Breast epithelium (tissue), 4 donors: ENCODE measurements around the gene YDJC. TPM values are rescaled to one million over a fixed set of nuclear protein-coding genes. Genes with fewer than 3 reads are reported as not detected.
A peak's percentile ranks its signal among the peaks of the same experiment; 100 is the strongest.
"Not testable (repeated sequence)": the region's sequence is repeated elsewhere in the genome, so short reads cannot be mapped to it uniquely, and the experiment has no call there.

ENCODE experiments used
- DNase-seq, 2 donors: peaks; one replicate each; pipeline ENCODE4 v3.0.0-alpha.2; 2019; ENCODE audit warnings: low spot score in 2 of 2
- H3K27ac ChIP-seq, 2 donors: fragments of 200-600 bp; sonication (generic) in 1 of 2; one replicate each; pipeline ENCODE4 v1.5.1; 2016 to 2019; ENCODE audit warnings: mild to moderate bottlenecking in 1 of 2
- H3K27me3 ChIP-seq, 2 donors: fragments of 200-600 bp; sonication (generic) in 1 of 2; one replicate each; pipeline versions ENCODE4 v1.5.1 to v1.6.0; 2017 to 2019; ENCODE audit warnings: control low read depth in 1 of 2, mild to moderate bottlenecking in 1 of 2
- H3K36me3 ChIP-seq: fragments of 200-600 bp; one replicate; pipeline ENCODE4 v1.5.1; 2019
- H3K4me1 ChIP-seq, 2 donors: fragments of 200-600 bp; sonication (generic); one replicate each; pipeline ENCODE4 v1.5.1; 2016 to 2019; ENCODE audit warnings: control low read depth in 1 of 2
- H3K4me3 ChIP-seq, 3 donors: fragments of 200-600 bp; sonication (generic); 1 replicate in 2 of 3; 2 replicates in 1 of 3; pipeline ENCODE4 v1.5.1; 2016 to 2019; ENCODE audit warnings: mild to moderate bottlenecking in 3 of 3, moderate library complexity in 2 of 3
- H3K9me3 ChIP-seq, 2 donors: fragments of 200-600 bp; sonication (generic) in 1 of 2; one replicate each; pipeline ENCODE4 v1.5.1; 2016 to 2019; ENCODE audit warnings: control low read depth in 1 of 2
- POLR2A ChIP-seq: fragments of 450-650 bp; IDR thresholded peaks from one replicate; pipeline ENCODE4 v1.6.1; 2016; ENCODE audit warnings: antibody characterized with exemption, mild to moderate bottlenecking, moderate library complexity
- POLR2AphosphoS5 ChIP-seq, 3 donors: sonication (generic); formaldehyde crosslinking; IDR thresholded peaks; one replicate each; pipeline ENCODE4 v1.6.1; 2017; ENCODE audit warnings: antibody characterized with exemption in 3 of 3
- intact Hi-C: fragments of 100-400 bp; cut with DNase I; formaldehyde crosslinking; loops from one replicate; pipeline ENCODE4 v1.15.1; 2023; ENCODE audit warnings: low total_unique reads
- total RNA-seq, 3 donors: library from RNA; depleted of rRNA; stranded (reverse); fragments of >200 nt; gene quantifications; one replicate each; pipeline ENCODE4 v1.1.0, GENCODE V29; 2016
- TF ChIP-seq, protein P1 (sequence below), 3 donors: fragments of 450-650 bp; IDR thresholded peaks; one replicate each; pipeline ENCODE4 v1.5.1; 2016 to 2017; ENCODE audit warnings: antibody characterized with exemption in 3 of 3, mild to moderate bottlenecking in 3 of 3, moderate library complexity in 3 of 3

Gene YDJC
- total RNA-seq, 3 donors from 2014 or later: 15.4 to 33.2 (median 28.2) TPM

DNA sequence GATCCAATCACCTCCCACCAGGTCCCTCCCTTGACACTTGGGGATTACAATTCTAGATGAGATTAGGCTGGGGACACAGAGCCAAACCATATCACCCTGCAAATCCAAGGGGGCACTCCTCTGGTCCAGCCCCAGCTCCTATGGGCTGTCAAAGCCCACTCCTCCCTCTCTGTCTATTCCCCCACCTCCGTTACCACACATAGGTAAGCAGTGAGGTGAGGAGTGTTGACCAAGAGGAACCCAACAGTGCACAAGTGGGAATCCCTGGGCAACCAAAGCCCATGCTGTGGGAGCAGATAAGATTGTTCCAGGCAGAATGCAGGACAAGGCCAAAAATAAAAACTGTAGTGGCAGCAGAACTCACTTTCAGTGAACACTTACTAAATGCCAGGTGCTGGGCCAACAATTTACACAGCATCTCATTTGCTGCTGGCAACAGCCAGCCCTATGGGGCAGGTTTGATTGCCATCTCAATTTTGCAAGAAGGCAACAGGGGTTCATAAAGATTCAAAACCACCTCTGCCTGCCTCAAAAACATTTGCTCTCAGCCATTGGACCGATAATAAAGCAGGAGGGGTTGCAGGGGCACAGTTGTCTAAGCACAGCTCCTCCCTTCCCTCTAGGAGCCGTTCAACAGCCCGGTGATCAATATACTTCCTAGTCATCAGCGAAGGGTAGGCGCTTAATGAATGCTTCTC is 21.1 kb upstream of the YDJC start:
- DNase-seq: no peak
- TF ChIP-seq POLR2A (no peak), POLR2AphosphoS5 (IDR thresholded peaks at IDR 0.05) (no peak)
- TF ChIP-seq, protein P1, sequence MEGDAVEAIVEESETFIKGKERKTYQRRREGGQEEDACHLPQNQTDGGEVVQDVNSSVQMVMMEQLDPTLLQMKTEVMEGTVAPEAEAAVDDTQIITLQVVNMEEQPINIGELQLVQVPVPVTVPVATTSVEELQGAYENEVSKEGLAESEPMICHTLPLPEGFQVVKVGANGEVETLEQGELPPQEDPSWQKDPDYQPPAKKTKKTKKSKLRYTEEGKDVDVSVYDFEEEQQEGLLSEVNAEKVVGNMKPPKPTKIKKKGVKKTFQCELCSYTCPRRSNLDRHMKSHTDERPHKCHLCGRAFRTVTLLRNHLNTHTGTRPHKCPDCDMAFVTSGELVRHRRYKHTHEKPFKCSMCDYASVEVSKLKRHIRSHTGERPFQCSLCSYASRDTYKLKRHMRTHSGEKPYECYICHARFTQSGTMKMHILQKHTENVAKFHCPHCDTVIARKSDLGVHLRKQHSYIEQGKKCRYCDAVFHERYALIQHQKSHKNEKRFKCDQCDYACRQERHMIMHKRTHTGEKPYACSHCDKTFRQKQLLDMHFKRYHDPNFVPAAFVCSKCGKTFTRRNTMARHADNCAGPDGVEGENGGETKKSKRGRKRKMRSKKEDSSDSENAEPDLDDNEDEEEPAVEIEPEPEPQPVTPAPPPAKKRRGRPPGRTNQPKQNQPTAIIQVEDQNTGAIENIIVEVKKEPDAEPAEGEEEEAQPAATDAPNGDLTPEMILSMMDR (IDR thresholded peaks at IDR 0.05): no peak
- Histone ChIP-seq H3K27me3 (no peaks in the 10 kb centered on the region), H3K27ac (no peak overlapping the region), H3K4me3 (peak overlapping the region; percentile 50 to 91 (median 58)), H3K36me3 (no peaks in the 10 kb centered on the region), H3K9me3 (no peaks in the 10 kb centered on the region), H3K4me1 (peaks cover 0 to 7% of the 10 kb centered on the region in 2 donors)
- intact Hi-C loops: no loop called here

DNA sequence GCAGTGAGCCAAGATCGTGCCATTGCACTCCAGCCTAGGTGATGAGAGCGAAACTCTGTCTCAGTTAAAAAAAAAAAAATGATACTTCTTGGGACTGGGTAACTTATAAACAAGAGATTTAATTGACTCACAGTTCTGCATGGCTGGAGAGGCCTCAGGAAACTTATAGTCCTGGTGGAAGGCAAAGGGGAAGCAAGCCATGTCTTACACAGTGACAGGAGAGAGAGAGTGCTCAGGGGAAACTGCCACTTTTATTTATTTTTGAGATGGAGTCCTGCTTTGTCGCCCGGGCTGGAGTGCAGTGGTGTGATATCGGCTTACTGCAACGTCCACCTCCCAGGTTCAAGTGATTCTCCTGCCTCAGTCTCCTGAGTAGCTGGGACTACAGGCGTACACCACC is 20.5 kb upstream of the YDJC start:
- Histone ChIP-seq H3K27me3 (no peaks in the 10 kb centered on the region), H3K9me3 (no peaks in the 10 kb centered on the region), H3K36me3 (no peaks in the 10 kb centered on the region), H3K4me3 (no peak overlapping the region), H3K27ac (no peak overlapping the region), H3K4me1 (peaks cover 0 to 7% of the 10 kb centered on the region in 2 donors)
- intact Hi-C loops: no loop called here
- no peak for DNase-seq
- no peak for TF ChIP-seq POLR2A
- TF ChIP-seq POLR2AphosphoS5 (IDR thresholded peaks at IDR 0.05): no peak
- TF ChIP-seq, protein P1 (IDR thresholded peaks at IDR 0.05): no peak

DNA sequence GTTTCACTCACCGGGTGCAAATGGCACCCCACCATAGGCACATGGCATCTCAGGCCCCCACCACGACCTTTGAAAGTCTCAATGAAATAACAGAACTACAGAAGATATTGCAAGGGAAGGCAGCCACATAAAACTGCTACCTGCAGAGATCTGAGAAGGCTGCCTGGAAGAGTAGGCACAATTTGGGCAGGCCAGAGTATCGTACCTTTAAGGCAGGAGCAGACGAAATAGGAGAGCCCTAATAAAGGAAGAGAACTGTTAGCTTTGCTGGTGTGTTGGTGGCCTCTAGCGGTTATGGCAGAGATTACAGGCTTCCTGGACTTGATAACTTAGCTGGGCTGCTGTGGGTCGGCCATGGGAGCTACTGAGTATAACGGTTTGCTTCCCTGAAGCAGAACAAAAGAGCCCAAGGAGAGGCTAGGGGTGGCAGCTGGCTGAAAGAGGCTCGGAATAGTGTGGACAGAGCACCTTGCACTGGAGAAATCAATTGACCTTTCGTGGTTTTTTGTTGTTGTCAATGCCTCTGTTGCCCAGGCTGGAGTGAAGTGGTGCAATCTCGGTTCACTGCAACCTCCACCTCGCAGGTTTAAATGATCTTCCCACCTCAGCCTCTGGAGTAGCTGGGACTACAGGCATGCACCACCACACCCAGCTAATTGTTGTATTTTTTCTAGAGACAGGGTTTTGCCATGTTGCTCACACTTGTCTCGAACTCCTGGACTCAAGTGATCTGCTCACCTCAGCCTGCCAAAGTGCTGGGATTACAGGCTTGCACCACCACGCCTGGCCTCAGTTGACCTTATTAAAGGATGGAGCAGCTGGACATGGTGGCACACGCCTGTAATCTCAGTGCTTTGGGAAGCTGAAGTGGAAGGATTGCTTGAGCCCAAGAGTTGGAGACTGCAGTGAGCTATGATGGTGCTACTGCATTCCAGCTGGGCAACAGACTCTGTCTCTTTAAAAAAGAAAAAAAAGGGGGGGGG is 17.1 kb upstream of the YDJC start:
- H3K27ac ChIP-seq: no peak overlapping the region
- intact Hi-C loops: no loop called here
- H3K36me3 ChIP-seq: no peaks in the 10 kb centered on the region
- TF ChIP-seq, protein P1 (IDR thresholded peaks at IDR 0.05): peak; percentile 56 to 87 (median 87)
- no peak for TF ChIP-seq POLR2A
- H3K9me3 ChIP-seq: no peaks in the 10 kb centered on the region
- DNase-seq: peak; percentile 69 to 73
- peaks cover 0 to 11% of the 10 kb centered on the region in 2 donors for H3K4me1 ChIP-seq
- H3K27me3 ChIP-seq: no peaks in the 10 kb centered on the region
- no peak overlapping the region for H3K4me3 ChIP-seq

DNA sequence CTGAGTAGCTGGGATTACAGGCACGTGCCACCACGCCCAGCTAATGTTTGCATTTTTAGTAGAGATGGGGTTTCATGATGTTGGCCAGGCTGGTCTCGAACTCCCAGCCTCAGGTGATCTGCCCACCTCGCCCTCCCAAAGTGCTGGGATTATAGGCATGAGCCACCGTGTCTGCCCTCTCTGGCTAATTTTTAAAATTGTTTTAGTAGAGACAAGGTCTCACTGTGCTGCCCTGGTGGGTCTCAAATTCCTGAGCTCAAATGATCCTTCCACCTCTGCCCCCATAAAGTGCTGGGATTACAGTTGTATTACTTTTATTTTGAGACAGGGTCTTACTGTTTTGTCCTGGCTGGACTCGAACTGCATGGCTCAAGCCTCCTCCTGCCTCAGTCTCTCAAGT is 15.7 kb upstream of the YDJC start:
- H3K27me3 ChIP-seq, H3K9me3 ChIP-seq, H3K4me1 ChIP-seq, intact Hi-C loops, H3K27ac ChIP-seq, H3K4me3 ChIP-seq, H3K36me3 ChIP-seq, DNase-seq: not testable (repeated sequence)

DNA sequence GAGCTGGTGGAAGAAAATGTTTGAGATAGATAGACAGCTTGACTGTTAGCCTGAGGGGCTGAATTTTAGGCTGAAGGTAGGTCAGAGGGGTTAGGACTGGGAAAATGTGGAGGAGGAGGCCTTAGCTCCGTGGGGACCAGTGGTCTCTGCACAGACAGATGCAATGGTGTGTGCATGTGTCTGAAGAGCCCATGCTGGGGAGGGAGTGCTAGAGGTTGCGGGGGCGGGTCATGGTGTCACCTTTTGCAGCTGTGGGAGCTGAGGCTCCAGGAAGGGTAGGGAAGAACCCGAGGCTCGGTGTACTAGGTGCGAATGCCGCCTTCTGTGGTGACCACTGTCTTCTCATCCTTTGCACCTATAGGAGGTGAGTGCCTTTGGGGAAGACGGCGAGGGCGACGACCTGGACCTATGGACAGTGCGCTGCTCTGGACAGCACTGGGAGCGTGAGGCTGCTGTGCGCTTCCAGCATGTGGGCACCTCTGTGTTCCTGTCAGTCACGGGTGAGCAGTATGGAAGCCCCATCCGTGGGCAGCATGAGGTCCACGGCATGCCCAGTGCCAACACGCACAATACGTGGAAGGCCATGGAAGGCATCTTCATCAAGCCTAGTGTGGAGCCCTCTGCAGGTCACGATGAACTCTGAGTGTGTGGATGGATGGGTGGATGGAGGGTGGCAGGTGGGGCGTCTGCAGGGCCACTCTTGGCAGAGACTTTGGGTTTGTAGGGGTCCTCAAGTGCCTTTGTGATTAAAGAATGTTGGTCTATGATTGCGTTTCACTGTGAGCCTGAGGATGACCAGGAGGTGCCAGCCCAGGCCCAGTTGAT is 13.9 kb upstream of the YDJC start:
- Histone ChIP-seq H3K4me3 (peak overlapping the region in 1 of 3 donors; percentile 78), H3K9me3 (no peaks in the 10 kb centered on the region), H3K4me1 (peaks cover 0 to 4% of the 10 kb centered on the region in 2 donors), H3K27ac (no peak overlapping the region), H3K36me3 (no peaks in the 10 kb centered on the region), H3K27me3 (no peaks in the 10 kb centered on the region)
- TF ChIP-seq, protein P1 (IDR thresholded peaks at IDR 0.05): no peak
- TF ChIP-seq POLR2AphosphoS5 (IDR thresholded peaks at IDR 0.05) (no peak), POLR2A (no peak)
- DNase-seq: no peak
- intact Hi-C loops: no loop called here
